HG03045 (cell line): ENCODE results near the gene CAMK2G.

ENCODE experiments used
- ATAC-seq: cut with Tn5 transposase; IDR thresholded peaks from one replicate; pipeline ENCODE4 v1.9.1; 2021; ENCODE audit warnings: mild to moderate bottlenecking, moderate library complexity; ENCODE audit not compliant: unreplicated experiment

The CAMK2G gene

DNA sequence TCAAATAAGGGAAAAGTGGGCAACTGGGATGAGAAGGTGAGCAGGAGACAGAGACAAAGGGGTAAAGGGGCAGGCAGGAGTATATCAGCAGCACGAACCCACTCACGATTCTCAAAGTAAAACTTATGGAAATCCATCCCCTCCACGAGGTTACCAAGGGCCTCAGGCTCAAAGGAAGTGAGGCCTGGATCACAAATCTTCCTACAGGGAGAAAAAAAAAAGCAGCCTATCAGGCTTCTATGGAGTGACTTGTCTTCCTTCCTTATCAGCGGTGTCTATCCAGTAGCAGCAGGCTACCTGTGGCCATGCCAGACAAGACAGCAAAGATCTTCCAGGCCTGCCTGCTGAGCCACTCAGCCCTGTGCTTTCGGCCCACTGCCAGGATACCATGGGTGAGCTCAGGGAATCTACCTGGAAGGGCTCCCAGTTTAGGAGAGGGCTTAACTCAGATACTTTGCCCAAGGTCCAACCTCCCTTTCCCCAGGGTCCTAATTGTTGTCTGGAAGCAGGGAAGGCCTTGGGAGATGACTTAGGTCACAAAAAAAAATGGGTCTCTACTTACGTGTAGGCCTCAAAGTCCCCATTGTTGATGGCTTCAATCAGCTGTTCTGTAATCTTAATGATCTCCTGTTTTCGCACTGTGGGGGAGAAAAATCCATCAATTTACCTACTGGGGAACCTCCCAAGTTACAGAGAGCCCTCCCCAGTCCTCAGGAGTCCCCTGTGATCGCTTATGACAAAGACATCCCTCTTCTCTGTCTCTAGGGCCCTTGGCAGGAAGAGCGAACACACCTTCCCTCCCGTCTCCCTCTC is 57.2 kb downstream of the CAMK2G start:
- no peak for ATAC-seq

DNA sequence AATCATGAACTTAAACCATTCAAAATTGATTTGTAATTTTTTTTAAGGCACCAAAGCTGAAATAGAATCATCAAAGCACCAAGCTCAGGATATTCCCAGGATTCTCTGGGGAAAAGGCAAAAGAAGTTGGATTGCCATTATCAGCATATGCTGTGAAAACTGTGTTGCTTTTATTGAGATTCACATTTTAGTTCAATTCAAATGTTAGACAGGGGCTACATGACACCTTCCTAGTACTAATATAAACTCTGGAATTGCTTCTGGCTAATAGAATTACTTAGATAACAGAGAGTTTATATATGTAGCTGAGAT is 58.7 kb downstream of the CAMK2G start:
- no peak for ATAC-seq

DNA sequence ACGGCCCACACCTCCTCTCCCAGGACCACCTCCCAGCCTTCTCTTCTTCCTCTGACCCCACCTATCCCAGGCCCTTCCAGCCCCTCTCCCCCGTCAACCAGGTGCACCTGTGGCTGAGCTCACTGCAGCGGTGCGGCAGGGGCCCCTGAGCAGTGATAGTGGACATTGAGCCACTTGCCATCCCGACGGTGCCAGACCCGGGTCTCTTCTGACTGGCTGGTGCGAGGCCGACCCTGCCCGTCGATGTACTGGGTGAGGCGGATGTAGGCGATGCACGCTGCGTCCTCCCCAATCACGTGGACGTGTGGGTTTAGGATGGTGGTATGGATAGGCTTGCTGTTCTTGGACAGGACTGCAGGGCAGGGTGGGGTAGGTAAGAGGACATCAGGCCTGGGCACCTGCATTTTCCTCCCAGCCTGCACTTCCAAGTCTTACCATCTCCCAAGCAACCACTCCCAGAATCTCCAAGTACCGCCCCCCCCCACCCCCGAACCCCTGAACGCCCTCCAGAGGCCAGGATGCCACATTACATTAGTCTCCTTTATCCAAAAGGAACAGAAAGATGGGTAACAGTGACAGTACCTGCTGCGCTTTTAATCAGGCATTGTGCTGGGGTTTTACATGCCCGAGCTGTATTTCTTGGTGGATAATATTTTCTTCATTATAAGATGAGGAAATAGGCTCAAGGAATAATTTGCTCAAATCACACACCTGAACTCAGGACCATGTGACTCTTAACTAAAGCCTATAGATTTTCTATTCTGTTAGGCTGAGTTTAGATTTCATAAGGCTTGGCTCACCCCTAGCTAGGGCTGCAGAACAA is 59.2 kb downstream of the CAMK2G start:
- ATAC-seq: no peak

GRCh38 chr10:73814276-73814895 is 60.0 kb downstream of the CAMK2G start:
- ATAC-seq: no peak

DNA sequence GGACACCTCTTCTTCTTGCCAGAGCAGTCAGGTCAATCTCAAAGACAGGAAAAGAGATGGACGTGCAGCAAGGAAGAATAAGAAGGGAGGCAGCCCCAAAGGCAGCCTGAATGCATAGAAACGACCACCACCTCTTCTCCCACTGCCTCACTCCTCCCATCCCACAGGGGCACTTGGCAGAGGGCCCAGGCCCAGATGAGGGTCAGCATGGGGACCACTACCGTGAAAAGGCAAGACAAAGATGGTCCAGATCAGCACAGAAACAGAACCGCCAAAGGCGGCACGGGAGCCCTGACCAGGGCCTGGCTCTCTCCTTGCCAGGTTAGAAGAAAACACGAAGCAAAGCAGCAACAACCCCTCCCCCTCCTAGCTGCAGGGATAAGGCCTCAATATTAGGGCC is 61.0 kb downstream of the CAMK2G start:
- no peak for ATAC-seq

GRCh38 chr10:73812657-73813056 is 61.7 kb downstream of the CAMK2G start:
- no peak for ATAC-seq

GRCh38 chr10:73810735-73811465 is 63.5 kb downstream of the CAMK2G start:
- ATAC-seq: peak; percentile 27

GRCh38 chr10:73810358-73810734 is 64.0 kb downstream of the CAMK2G start:
- no peak for ATAC-seq

GRCh38 chr10:73809061-73809818 is 65.1 kb downstream of the CAMK2G start:
- ATAC-seq: no peak

GRCh38 chr10:73808021-73808815 is 66.1 kb downstream of the CAMK2G start:
- no peak for ATAC-seq

DNA sequence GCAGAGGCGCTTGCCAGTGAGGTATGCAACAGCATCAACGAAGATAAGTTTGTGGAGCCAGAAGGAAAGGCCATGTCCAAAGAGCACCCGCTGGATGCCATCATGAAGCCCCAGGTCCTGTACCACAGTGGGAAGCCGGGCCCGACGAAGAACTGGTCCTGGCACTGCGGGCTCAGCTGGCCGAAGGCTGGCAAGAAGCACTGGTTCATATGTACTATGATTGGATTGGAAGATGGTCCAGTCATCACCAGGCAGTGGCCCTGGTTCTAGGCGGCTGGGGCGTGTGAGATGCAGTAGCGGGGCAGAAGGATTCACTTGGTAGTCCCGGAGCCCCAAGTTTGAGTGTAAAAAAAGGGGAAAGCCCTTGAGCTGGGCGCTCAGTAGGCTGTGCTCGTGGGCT is 66.9 kb downstream of the CAMK2G start:
- no peak for ATAC-seq

DNA sequence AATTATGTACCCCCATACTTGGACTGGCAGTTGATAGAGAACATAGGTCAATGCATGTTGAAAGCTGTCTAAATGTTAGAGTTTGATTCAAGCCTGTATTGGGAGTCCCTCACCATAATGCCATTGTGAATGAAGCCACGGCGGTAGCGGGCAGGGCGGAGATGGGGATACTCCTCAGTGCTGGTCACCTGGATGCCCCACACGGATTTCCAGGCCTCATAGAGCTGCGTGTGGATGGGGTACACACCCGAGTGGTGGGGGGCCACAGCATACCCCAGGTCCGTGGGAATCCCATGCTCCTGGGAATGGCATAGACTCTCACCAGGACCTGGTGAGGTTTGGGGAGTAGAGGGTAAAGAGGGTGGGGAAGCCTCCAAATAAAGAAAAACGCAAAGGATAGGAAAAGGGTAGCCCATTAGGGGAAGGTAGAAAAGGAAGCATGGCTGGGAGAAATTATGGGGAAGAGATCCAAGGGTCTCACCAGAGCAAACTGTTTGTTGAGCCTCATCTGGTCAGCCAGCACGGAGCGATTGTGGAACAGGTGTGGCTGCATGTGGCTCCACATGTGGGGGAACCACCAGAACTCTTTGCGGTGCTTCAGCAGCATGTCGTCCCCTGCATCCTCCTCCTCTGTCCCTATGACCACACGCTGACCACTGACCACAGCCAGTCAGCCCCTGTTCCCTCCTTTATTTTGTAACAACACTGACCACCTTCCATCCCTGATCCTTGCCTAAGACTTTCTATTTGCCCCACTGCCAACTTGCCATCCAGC is 68.0 kb downstream of the CAMK2G start:
- no peak for ATAC-seq

- peak; percentile 62 for ATAC-seq
These were observed 70.6 kb downstream of the CAMK2G start for GRCh38 chr10:73803680-73804286.

DNA sequence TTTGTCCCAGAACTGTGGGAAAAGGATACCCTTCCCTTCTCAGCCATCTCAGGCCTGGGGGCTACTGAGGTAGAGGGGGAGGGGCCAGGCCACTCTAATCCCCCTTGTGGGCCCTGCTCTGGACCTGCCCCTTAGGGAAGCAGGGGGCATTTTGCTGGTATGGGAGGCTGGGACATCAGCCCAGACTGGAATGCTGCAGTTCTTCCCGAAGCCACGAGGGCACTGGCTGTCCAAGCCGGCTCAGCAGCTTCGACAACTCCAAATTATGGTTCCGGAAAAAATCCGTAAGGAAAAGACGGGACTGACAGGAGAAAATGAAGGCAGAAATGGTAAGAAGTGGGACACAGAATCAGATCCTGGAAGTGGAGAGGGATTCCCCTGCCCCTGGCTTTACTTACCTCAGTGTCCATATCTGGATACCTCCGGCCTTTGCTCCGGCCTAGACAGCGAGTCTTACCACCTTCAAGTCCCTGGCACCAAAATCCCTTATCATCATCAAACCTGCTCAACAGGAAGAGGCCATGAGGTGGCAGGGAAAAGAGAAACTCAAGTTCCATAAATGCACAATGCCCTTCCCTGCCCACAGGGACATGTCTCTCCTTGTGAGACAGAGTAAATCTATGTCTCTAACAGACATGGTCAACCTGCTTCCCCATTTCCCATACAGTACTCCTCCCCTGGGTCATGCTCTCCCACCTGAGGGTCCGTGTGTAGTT is 71.9 kb downstream of the CAMK2G start:
- ATAC-seq: no peak

- no peak for ATAC-seq
These were observed 73.1 kb downstream of the CAMK2G start for GRCh38 chr10:73801253-73801590.

- no peak for ATAC-seq
These were observed 73.6 kb downstream of the CAMK2G start for GRCh38 chr10:73800560-73801252.

DNA sequence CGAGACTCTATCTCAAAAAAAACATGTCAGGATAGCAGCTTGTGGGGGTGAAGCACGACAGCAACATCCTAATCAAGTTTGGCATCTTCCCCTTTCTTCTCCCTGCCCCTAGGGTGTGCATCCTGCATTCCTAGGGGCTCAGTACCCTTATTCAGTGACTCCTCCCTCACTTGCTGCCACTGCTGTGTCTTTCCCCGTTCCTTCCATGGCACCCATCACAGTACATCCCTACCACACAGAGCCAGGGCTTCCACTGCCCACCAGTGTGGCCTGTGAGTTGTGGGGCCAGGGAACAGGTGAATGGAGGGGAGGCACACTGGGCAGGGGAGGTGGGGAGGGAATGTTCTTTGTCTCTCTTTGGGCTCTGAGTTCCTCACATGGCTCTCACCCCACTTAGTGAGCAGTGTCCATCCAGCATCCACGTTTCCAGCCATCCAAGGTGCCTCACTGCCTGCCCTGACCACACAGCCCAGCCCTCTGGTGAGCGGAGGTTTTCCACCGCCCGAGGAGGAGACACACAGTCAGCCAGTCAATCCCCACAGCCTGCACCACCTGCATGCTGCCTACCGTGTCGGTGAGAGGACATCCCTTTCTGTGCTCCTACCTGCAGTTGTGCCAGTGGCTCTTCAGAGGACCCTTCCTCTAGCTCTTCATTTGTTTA is 74.3 kb downstream of the CAMK2G start:
- no peak for ATAC-seq
